ENCODE results near the gene F12.

Gene F12

DNA sequence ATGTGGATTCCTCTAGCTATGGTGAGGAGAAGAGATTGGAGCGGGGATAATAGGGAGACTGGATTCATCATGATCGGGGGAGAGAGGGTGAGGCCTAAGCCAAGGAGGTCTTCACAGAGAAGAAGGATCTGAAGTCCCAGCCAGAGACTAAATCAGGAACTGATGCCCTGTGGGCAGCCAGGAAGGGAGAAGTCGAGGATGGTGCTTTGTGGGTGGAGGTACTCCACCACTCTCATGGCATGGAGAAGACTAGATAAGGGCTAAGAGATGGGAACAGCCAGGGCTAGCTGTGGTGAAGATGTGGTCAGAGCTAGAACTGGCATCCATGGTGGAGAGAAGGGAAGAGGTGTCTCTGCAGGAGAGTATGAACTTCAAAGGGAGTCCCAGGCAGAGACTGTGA lies 54.7 kb downstream of the F12 start:
- H3K4me3 ChIP-seq (ENCODE audit: low read depth, low read length): no peak overlapping the region
- no peak overlapping the region for H3K4me2 ChIP-seq (ENCODE audit: low read length)
- H3K9me3 ChIP-seq (ENCODE audit: insufficient read depth, low read depth, low read length): no peaks in the 10 kb centered on the region
- no peak overlapping the region for H3K14ac ChIP-seq (ENCODE audit: low read length)
- H3K9ac ChIP-seq (ENCODE audit: low read length): no peak overlapping the region
- no CpG with 5 or more reads among the region's 3 CpGs for WGBS (ENCODE audit: extremely low coverage, insufficient coverage, insufficient read length)
- H3K79me1 ChIP-seq (ENCODE audit: low read length): peaks cover 10% of the 10 kb centered on the region
- H2AFZ ChIP-seq (ENCODE audit: insufficient read depth, low read length, poor library complexity): no peak overlapping the region
- no peak overlapping the region for H2BK120ac ChIP-seq (ENCODE audit: insufficient read depth, low read length, poor library complexity)
- peaks cover 12 to 16% of the 10 kb centered on the region in 2 experiments for H3K4me1 ChIP-seq (ENCODE audit: control insufficient read depth in 1 of 2, insufficient read depth in 2 of 2, low read length in 2 of 2)
- H4K8ac ChIP-seq (ENCODE audit: low read depth, low read length): no peak overlapping the region
- H3K36me3 ChIP-seq (ENCODE audit: control insufficient read depth in 1 of 2, insufficient read depth in 2 of 2, low read length in 2 of 2): no peaks in the 10 kb centered on the region
- H3K79me2 ChIP-seq (ENCODE audit: control insufficient read depth, insufficient read depth, low read length, poor library complexity): peaks cover 11% of the 10 kb centered on the region
- no peak overlapping the region for H3K18ac ChIP-seq (ENCODE audit: low read length)
- H3K23ac ChIP-seq (ENCODE audit: low read length): no peak overlapping the region
- no peak for DNase-seq
- H2BK12ac ChIP-seq (ENCODE audit: low read length): no peak overlapping the region
- no peak overlapping the region for H2AK5ac ChIP-seq (ENCODE audit: low read length)
- H4K91ac ChIP-seq (ENCODE audit: low read depth, low read length): no peak overlapping the region
- no peak overlapping the region for H4K12ac ChIP-seq (ENCODE audit: low read depth, low read length)
- no peak overlapping the region for H3K27ac ChIP-seq (ENCODE audit: low read depth, low read length)
- no peak overlapping the region for H3K4ac ChIP-seq (ENCODE audit: low read depth, low read length)
- H3K27me3 ChIP-seq (ENCODE audit: insufficient read depth, low read length): no peaks in the 10 kb centered on the region
- H2BK5ac ChIP-seq (ENCODE audit: low read depth, low read length, poor library complexity): no peak overlapping the region

DNA sequence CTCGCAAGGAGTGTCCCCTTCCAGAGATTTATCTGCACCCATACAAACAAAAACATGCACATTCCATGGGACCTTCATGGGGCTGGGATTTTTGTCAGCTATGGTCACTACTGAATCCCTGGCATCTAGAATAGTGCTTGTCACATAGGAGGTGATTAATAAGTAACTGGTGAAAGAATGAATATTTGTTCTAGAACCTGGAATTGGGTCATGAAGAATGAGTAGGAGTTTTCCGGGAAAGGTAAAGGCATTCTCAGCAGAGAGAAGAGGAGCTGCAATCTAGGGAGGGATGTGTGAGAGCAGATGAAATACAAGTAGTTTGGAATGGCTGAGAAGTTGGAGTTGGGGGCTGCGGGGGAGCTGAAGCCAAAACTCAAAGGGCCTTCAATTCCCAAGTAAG lies 55.1 kb downstream of the F12 start:
- Histone ChIP-seq H2AFZ (ENCODE audit: insufficient read depth, low read length, poor library complexity) (no peak overlapping the region), H3K23ac (ENCODE audit: low read length) (no peak overlapping the region), H3K4me1 (ENCODE audit: control insufficient read depth in 1 of 2, insufficient read depth in 2 of 2, low read length in 2 of 2) (peaks cover 12 to 16% of the 10 kb centered on the region in 2 experiments), H2BK120ac (ENCODE audit: insufficient read depth, low read length, poor library complexity) (no peak overlapping the region), H3K27ac (ENCODE audit: low read depth, low read length) (no peak overlapping the region), H2BK12ac (ENCODE audit: low read length) (no peak overlapping the region), H3K27me3 (ENCODE audit: insufficient read depth, low read length) (no peaks in the 10 kb centered on the region), H3K9ac (ENCODE audit: low read length) (no peak overlapping the region), H4K91ac (ENCODE audit: low read depth, low read length) (no peak overlapping the region), H3K4ac (ENCODE audit: low read depth, low read length) (no peak overlapping the region), H3K4me3 (ENCODE audit: low read depth, low read length) (no peak overlapping the region), H3K36me3 (ENCODE audit: control insufficient read depth in 1 of 2, insufficient read depth in 2 of 2, low read length in 2 of 2) (no peaks in the 10 kb centered on the region), H3K79me1 (ENCODE audit: low read length) (peaks cover 10% of the 10 kb centered on the region), H3K18ac (ENCODE audit: low read length) (no peak overlapping the region), H3K4me2 (ENCODE audit: low read length) (no peak overlapping the region), H4K8ac (ENCODE audit: low read depth, low read length) (no peak overlapping the region), H2AK5ac (ENCODE audit: low read length) (no peak overlapping the region), H3K79me2 (ENCODE audit: control insufficient read depth, insufficient read depth, low read length, poor library complexity) (peaks cover 11% of the 10 kb centered on the region), H2BK5ac (ENCODE audit: low read depth, low read length, poor library complexity) (no peak overlapping the region), H3K9me3 (ENCODE audit: insufficient read depth, low read depth, low read length) (no peaks in the 10 kb centered on the region), H4K12ac (ENCODE audit: low read depth, low read length) (no peak overlapping the region), H3K14ac (ENCODE audit: low read length) (no peak overlapping the region)
- WGBS (ENCODE audit: extremely low coverage, insufficient coverage, insufficient read length): no CpG with 5 or more reads among the region's 3 CpGs
- DNase-seq: peak in 1 of 2 donors; percentile 16

DNA sequence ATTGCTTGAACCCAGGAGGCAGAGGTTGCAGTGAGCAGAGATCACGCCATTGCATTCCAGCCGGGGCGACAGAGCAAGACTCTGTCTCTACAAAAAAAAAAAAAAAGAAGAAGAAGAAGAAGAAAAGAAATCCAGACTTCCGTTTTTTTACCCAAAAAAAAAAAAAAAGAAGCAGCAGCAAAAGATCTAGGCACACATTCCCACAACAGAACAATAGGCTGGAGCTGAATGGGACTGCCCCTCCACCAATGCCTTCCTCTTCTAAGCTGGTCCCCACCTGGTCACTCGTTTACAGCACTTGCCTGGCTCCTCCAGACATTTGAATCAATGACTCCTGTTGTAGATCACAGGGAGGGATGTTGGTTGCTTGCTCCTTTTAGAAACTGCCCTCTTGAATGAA lies 56.3 kb downstream of the F12 start:
- Histone ChIP-seq H2BK5ac (ENCODE audit: low read depth, low read length, poor library complexity) (no peak overlapping the region), H2AFZ (ENCODE audit: insufficient read depth, low read length, poor library complexity) (no peak overlapping the region), H3K4me3 (ENCODE audit: low read depth, low read length) (no peak overlapping the region), H3K27ac (ENCODE audit: low read depth, low read length) (no peak overlapping the region), H3K4me1 (ENCODE audit: control insufficient read depth in 1 of 2, insufficient read depth in 2 of 2, low read length in 2 of 2) (peaks cover 12 to 16% of the 10 kb centered on the region in 2 experiments), H3K79me1 (ENCODE audit: low read length) (peaks cover 10% of the 10 kb centered on the region), H3K9ac (ENCODE audit: low read length) (no peak overlapping the region), H3K18ac (ENCODE audit: low read length) (no peak overlapping the region), H2BK120ac (ENCODE audit: insufficient read depth, low read length, poor library complexity) (no peak overlapping the region), H3K4me2 (ENCODE audit: low read length) (no peak overlapping the region), H3K23ac (ENCODE audit: low read length) (no peak overlapping the region), H3K4ac (ENCODE audit: low read depth, low read length) (no peak overlapping the region), H2BK12ac (ENCODE audit: low read length) (no peak overlapping the region), H3K14ac (ENCODE audit: low read length) (no peak overlapping the region), H4K12ac (ENCODE audit: low read depth, low read length) (no peak overlapping the region), H3K27me3 (ENCODE audit: insufficient read depth, low read length) (no peaks in the 10 kb centered on the region), H4K8ac (ENCODE audit: low read depth, low read length) (no peak overlapping the region), H3K36me3 (ENCODE audit: control insufficient read depth in 1 of 2, insufficient read depth in 2 of 2, low read length in 2 of 2) (peaks cover 0 to 3% of the 10 kb centered on the region in 2 experiments), H4K91ac (ENCODE audit: low read depth, low read length) (no peak overlapping the region), H3K79me2 (ENCODE audit: control insufficient read depth, insufficient read depth, low read length, poor library complexity) (peaks cover 11% of the 10 kb centered on the region), H3K9me3 (ENCODE audit: insufficient read depth, low read depth, low read length) (no peaks in the 10 kb centered on the region), H2AK5ac (ENCODE audit: low read length) (no peak overlapping the region)
- no CpG with 5 or more reads among the region's 5 CpGs for WGBS (ENCODE audit: extremely low coverage, insufficient coverage, insufficient read length)
- DNase-seq: no peak
